HAP-1 (cell line): Measurements from ENCODE around the gene PLEKHH1.
A peak's percentile ranks its signal among the peaks of the same experiment; 100 is the strongest.

Experiments
- DNase-seq, 2 experiments: peaks; one replicate each; pipeline ENCODE4 v3.0.0-alpha.2; 2016 to 2020; ENCODE audit warnings: low spot score in 2 of 2
- H3K27me3 ChIP-seq: fragments of 250-450 bp; sonication (Bioruptor Pico); 2 replicates; pipeline ENCODE4 v1.5.1; 2020; ENCODE audit warnings: low read depth, mild to moderate bottlenecking, moderate library complexity
- H3K36me3 ChIP-seq: fragments of 250-450 bp; sonication (Bioruptor Pico); replicated peaks from 2 replicates; pipeline ENCODE4 v1.5.1; 2020; ENCODE audit warnings: mild to moderate bottlenecking
- H3K4me1 ChIP-seq: fragments of 250-450 bp; sonication (Bioruptor Pico); 2 replicates; pipeline ENCODE4 v1.5.1; 2020; ENCODE audit warnings: mild to moderate bottlenecking
- H3K4me3 ChIP-seq: fragments of 250-450 bp; sonication (Bioruptor Pico); 2 replicates; pipeline ENCODE4 v1.5.1; 2020; ENCODE audit warnings: mild to moderate bottlenecking, moderate library complexity
- H3K9me3 ChIP-seq: fragments of 250-450 bp; sonication (Bioruptor Pico); 2 replicates; pipeline ENCODE4 v1.5.1; 2020; ENCODE audit warnings: mild to moderate bottlenecking, moderate library complexity
- in situ Hi-C: fragments of 300-500 bp; cut with MboI; formaldehyde crosslinking; loops from 3 replicates; pipeline ENCODE4 v1.14.3; 2020; ENCODE audit warnings: low sequenced_read_pairs, inconsistent platforms, mixed read lengths

The PLEKHH1 gene

GRCh38 chr14:67553547-67553946, 20.5 kb downstream of the PLEKHH1 start:
- no peaks in the 10 kb centered on the region for H3K36me3 ChIP-seq
- DNase-seq: no peak
- in situ Hi-C loops: no loop called here
- H3K4me3 ChIP-seq: no peak overlapping the region
- H3K4me1 ChIP-seq: no peaks in the 10 kb centered on the region
- no peaks in the 10 kb centered on the region for H3K9me3 ChIP-seq
- H3K27me3 ChIP-seq: no peaks in the 10 kb centered on the region

GRCh38 chr14:67554341-67554740, 21.3 kb downstream of the PLEKHH1 start:
- no peaks in the 10 kb centered on the region for H3K9me3 ChIP-seq
- no peak for DNase-seq
- H3K27me3 ChIP-seq: no peaks in the 10 kb centered on the region
- H3K4me3 ChIP-seq: no peak overlapping the region
- H3K36me3 ChIP-seq: no peaks in the 10 kb centered on the region
- in situ Hi-C loops: no loop called here
- no peaks in the 10 kb centered on the region for H3K4me1 ChIP-seq

- in situ Hi-C loops: no loop called here
- no peaks in the 10 kb centered on the region for H3K9me3 ChIP-seq
- H3K36me3 ChIP-seq: 0 out of 2 replicates have a peak, but pooled peaks cover 4% of the 10 kb centered on the region
- no peaks in the 10 kb centered on the region for H3K27me3 ChIP-seq
- DNase-seq: no peak
- H3K4me3 ChIP-seq: no peak overlapping the region
- H3K4me1 ChIP-seq: no peaks in the 10 kb centered on the region
These were observed 22.5 kb downstream of the PLEKHH1 start for GRCh38 chr14:67555518-67556090.

GRCh38 chr14:67556671-67557070, 23.6 kb downstream of the PLEKHH1 start:
- in situ Hi-C loops: no loop called here
- no peak overlapping the region for H3K4me3 ChIP-seq
- 0 out of 2 replicates have a peak, but pooled peaks cover 4% of the 10 kb centered on the region for H3K36me3 ChIP-seq
- no peaks in the 10 kb centered on the region for H3K9me3 ChIP-seq
- no peaks in the 10 kb centered on the region for H3K27me3 ChIP-seq
- H3K4me1 ChIP-seq: no peaks in the 10 kb centered on the region
- DNase-seq: no peak

GRCh38 chr14:67557118-67557517, 24.0 kb downstream of the PLEKHH1 start:
- Histone ChIP-seq H3K9me3 (no peaks in the 10 kb centered on the region), H3K4me1 (no peaks in the 10 kb centered on the region), H3K27me3 (no peaks in the 10 kb centered on the region), H3K4me3 (no peak overlapping the region), H3K36me3 (0 out of 2 replicates have a peak, but pooled peaks cover 4% of the 10 kb centered on the region)
- in situ Hi-C loops: no loop called here
- DNase-seq: no peak

DNA sequence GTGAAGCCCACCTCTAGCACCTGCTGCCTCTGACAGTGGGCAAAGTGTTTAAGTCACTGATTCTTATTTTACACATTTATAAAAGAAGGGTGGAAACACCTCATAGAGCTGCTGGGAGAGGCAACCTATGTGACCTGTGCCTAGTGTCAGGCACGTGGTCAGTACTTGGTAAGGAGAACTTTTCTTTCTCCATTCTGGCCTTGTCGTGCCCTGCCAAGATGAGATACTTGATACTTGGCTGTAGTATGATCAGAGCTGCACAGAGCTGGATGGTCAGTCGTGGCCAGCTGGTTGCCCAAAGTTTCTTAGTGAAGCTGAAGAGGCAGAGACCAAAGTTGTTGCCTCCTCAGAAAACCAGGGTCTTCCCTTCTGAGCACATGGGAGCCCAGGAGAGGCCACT, 24.6 kb downstream of the PLEKHH1 start:
- no peaks in the 10 kb centered on the region for H3K4me1 ChIP-seq
- 0 out of 2 replicates have a peak, but pooled peaks cover 4% of the 10 kb centered on the region for H3K36me3 ChIP-seq
- DNase-seq: no peak
- in situ Hi-C loops: no loop called here
- H3K9me3 ChIP-seq: no peaks in the 10 kb centered on the region
- H3K4me3 ChIP-seq: no peak overlapping the region
- H3K27me3 ChIP-seq: no peaks in the 10 kb centered on the region

GRCh38 chr14:67559639-67560038, 26.5 kb downstream of the PLEKHH1 start:
- Histone ChIP-seq H3K4me3 (no peak overlapping the region), H3K9me3 (no peaks in the 10 kb centered on the region), H3K27me3 (no peaks in the 10 kb centered on the region), H3K36me3 (0 out of 2 replicates have a peak, but pooled peaks cover 6% of the 10 kb centered on the region), H3K4me1 (no peaks in the 10 kb centered on the region)
- DNase-seq: no peak
- in situ Hi-C loops: no loop called here

GRCh38 chr14:67562025-67562775, 29.1 kb downstream of the PLEKHH1 start:
- Histone ChIP-seq H3K36me3 (0 out of 2 replicates have a peak, but pooled peaks cover 6% of the 10 kb centered on the region), H3K9me3 (no peaks in the 10 kb centered on the region), H3K4me1 (peaks cover 11% of the 10 kb centered on the region), H3K4me3 (no peak overlapping the region), H3K27me3 (no peaks in the 10 kb centered on the region)
- no peak for DNase-seq
- in situ Hi-C loops: no loop called here

- no peak overlapping the region for H3K4me3 ChIP-seq
- 0 out of 2 replicates have a peak, but pooled peaks cover 6% of the 10 kb centered on the region for H3K36me3 ChIP-seq
- no peak for DNase-seq
- H3K4me1 ChIP-seq: peaks cover 13% of the 10 kb centered on the region
- H3K9me3 ChIP-seq: no peaks in the 10 kb centered on the region
- in situ Hi-C loops: no loop called here
- no peaks in the 10 kb centered on the region for H3K27me3 ChIP-seq
These were observed 29.7 kb downstream of the PLEKHH1 start for GRCh38 chr14:67562776-67563150.

- Histone ChIP-seq H3K36me3 (0 out of 2 replicates have a peak, but pooled peaks cover 6% of the 10 kb centered on the region), H3K4me3 (no peak overlapping the region), H3K9me3 (no peaks in the 10 kb centered on the region), H3K27me3 (no peaks in the 10 kb centered on the region), H3K4me1 (peaks cover 13% of the 10 kb centered on the region)
- no peak for DNase-seq
- in situ Hi-C loops: no loop called here
These were observed 31.1 kb downstream of the PLEKHH1 start for GRCh38 chr14:67564236-67564635.

- Histone ChIP-seq H3K36me3 (0 out of 2 replicates have a peak, but pooled peaks cover 3% of the 10 kb centered on the region), H3K9me3 (no peaks in the 10 kb centered on the region), H3K4me1 (peaks cover 13% of the 10 kb centered on the region), H3K27me3 (no peaks in the 10 kb centered on the region), H3K4me3 (no peak overlapping the region)
- peak; percentile 53 to 64 for DNase-seq
- in situ Hi-C loops: no loop called here
These were observed 33.8 kb downstream of the PLEKHH1 start for GRCh38 chr14:67566908-67567307.

DNA sequence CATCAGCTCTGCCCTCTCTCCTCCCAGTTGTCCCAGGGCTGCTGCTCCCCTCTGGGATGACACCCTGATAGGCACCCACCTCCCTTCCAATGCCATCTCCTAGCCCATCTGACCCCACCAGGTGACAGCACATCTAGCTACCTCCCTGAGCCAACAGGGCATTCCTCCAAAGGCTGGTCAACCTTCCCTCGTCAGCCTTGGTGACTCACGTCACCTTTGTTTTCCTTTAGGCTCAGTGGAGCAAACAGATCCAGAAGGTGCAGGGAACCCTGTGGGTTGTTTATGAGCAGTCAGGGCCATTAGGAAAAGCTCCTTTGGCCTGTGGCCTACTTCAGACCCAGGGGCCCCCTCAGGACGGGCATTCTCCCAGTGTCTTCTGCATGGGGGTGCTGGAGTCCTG, 34.6 kb downstream of the PLEKHH1 start:
- H3K9me3 ChIP-seq: no peaks in the 10 kb centered on the region
- H3K4me1 ChIP-seq: peaks cover 13% of the 10 kb centered on the region
- H3K4me3 ChIP-seq: no peak overlapping the region
- no peak for DNase-seq
- in situ Hi-C loops: no loop called here
- no peaks in the 10 kb centered on the region for H3K27me3 ChIP-seq
- 0 out of 2 replicates have a peak, but pooled peaks cover 3% of the 10 kb centered on the region for H3K36me3 ChIP-seq

DNA sequence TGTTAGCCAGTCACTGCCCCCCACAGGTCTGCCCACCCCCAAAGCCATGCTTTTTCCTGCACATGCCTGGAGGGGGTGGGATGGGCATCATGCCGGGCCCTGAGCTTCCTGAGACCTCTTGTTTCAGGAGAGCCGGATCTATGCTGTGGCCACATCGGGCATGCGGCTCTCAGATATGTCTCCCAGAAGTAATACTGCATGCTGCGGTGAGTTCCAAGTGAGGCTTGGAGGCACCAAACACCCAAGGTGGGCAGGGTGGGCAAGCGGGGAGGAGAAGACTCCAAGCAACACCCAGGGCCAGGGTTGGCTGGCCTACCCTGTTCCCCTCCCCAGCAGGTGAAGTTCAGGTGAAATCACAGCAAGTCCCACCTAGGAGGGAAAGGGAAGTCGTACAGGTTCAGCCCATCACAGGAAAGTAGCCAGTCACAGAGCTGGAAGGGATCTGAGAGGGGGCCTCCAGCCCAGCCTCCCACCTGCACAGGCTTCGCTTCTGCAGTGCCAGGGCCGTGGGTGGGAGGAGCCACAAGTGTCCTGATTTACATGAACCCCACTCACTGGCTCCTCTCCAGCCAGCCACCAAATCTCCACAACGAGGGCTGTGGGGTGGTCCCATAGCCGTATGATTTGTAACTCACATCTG, 36.0 kb downstream of the PLEKHH1 start:
- H3K4me3 ChIP-seq: no peak overlapping the region
- no peaks in the 10 kb centered on the region for H3K36me3 ChIP-seq
- DNase-seq: no peak
- in situ Hi-C loops: no loop called here
- H3K27me3 ChIP-seq: no peaks in the 10 kb centered on the region
- H3K9me3 ChIP-seq: no peaks in the 10 kb centered on the region
- H3K4me1 ChIP-seq: peaks cover 13% of the 10 kb centered on the region
